K562 (cell line): ENCODE measurements around the gene BRINP2. TPM values are rescaled to one million over a fixed set of nuclear protein-coding genes. Genes with fewer than 3 reads are reported as not detected.

Experiments
- ATAC-seq: fragments of 200-7000 bp; cut with Tn5 transposase; 3 replicates; pipeline ENCODE4 v1.9.1; 2020; ENCODE audit warnings: moderate library complexity
- BruUV-seq: library from RNA; stranded (reverse); fragments of 400-500 nt; replicated peaks from 2 replicates; lab custom pipeline; 2021; lab: Mats Ljungman, UMichigan
- CTCF ChIA-PET: fragments of 300-600 bp; formaldehyde crosslinking; extraction: SDS; loops from one replicate; lab custom pipeline; 2021; ENCODE audit warnings: low intra/inter-chr PET ratio; lab: Yijun Ruan, JAX
- POLR2A ChIA-PET: fragments of 300-600, 350-650 bp; sonication (Branson Sonifier 250); formaldehyde crosslinking; extraction: SDS; loops from one replicate; lab custom pipeline; 2021; ENCODE audit warnings: antibody characterized with exemption, inconsistent platforms; lab: Yijun Ruan, JAX
- DNase-seq, 4 experiments: peaks; one replicate each; pipeline versions ENCODE4 v3.0.0 to v3.0.0-alpha.2; 2011 to 2018; ENCODE audit warnings: low spot score in 3 of 4, mixed read lengths in 3 of 4; ENCODE audit errors: extremely low read depth in 1 of 4
- FAIRE-seq: peaks from 2 replicates; lab custom pipeline; 2011; peaks lifted over from hg19 to GRCh38; lab: Jason Lieb, UNC
- H2AFZ ChIP-seq: 2 replicates; pipeline ENCODE4 v1.6.0; 2011; ENCODE audit warnings: low read depth, low read length, control low read depth, inconsistent platforms
- H3K27ac ChIP-seq: fragments of 200-600 bp; 3 replicates; pipeline ENCODE4 v1.8.0; 2011; ENCODE audit warnings: low read depth, mild to moderate bottlenecking, control low read depth, inconsistent platforms, low read length, moderate library complexity, mixed read lengths; ENCODE audit errors: extremely low read depth
- H3K27me3 ChIP-seq, 2 experiments: fragments of 300-600 bp in 1 of 2; 2 replicates in 1 of 2; 3 replicates in 1 of 2; pipeline versions ENCODE4 v1.6.0 to v1.8.0; 2011; ENCODE audit warnings: inconsistent platforms in 2 of 2, low read length in 2 of 2, mild to moderate bottlenecking in 1 of 2, mixed read lengths in 1 of 2, moderate library complexity in 1 of 2; ENCODE audit not compliant: control insufficient read depth in 2 of 2, insufficient read depth in 2 of 2
- H3K36me3 ChIP-seq: fragments of 300-600 bp; 3 replicates; pipeline ENCODE4 v1.8.0; 2011; ENCODE audit warnings: mild to moderate bottlenecking, low read length, inconsistent platforms; ENCODE audit not compliant: control insufficient read depth, insufficient read depth
- H3K4me1 ChIP-seq, 2 experiments: fragments of 200-600 bp in 1 of 2; replicated peaks in 1 of 2; 2 replicates in 1 of 2; 3 replicates in 1 of 2; pipeline versions ENCODE4 v1.5.1 to v1.8.0; 2011; ENCODE audit warnings: inconsistent platforms in 2 of 2, low read length in 2 of 2, mild to moderate bottlenecking in 1 of 2, mixed read lengths in 1 of 2, moderate library complexity in 1 of 2; ENCODE audit not compliant: control insufficient read depth in 2 of 2, insufficient read depth in 2 of 2
- H3K4me2 ChIP-seq: 2 replicates; pipeline ENCODE4 v1.6.1; 2011; ENCODE audit warnings: low read length, control low read depth, inconsistent platforms, mixed read lengths; ENCODE audit not compliant: insufficient read depth
- H3K4me3 ChIP-seq: fragments of 200-600 bp; sonication (generic), shearing (Covaris generic); 2 replicates; pipeline ENCODE4 v1.5.1; 2016; ENCODE audit warnings: control low read depth, inconsistent platforms
- H3K79me2 ChIP-seq: fragments of 200-600 bp; 3 replicates; pipeline ENCODE4 v1.8.0; 2011; ENCODE audit warnings: low read length, inconsistent platforms; ENCODE audit not compliant: control insufficient read depth, insufficient read depth
- H3K9ac ChIP-seq, 2 experiments: 2 replicates each; pipeline versions ENCODE4 v1.6.0 to v1.6.1; 2011; ENCODE audit warnings: low read depth in 2 of 2, low read length in 2 of 2, control low read depth in 1 of 2, inconsistent platforms in 1 of 2, mild to moderate bottlenecking in 1 of 2, mixed read lengths in 1 of 2; ENCODE audit not compliant: insufficient read depth in 1 of 2
- H3K9me1 ChIP-seq: one replicate; pipeline ENCODE4 v1.6.0; 2011; ENCODE audit warnings: inconsistent platforms, mild to moderate bottlenecking, low read length, moderate library complexity; ENCODE audit not compliant: control insufficient read depth, insufficient read depth
- H3K9me3 ChIP-seq: replicated peaks from 2 replicates; pipeline ENCODE4 v1.5.1; 2011; ENCODE audit warnings: low read depth, low read length, inconsistent platforms; ENCODE audit not compliant: control insufficient read depth, insufficient read depth
- H4K20me1 ChIP-seq: replicated peaks from 2 replicates; pipeline ENCODE4 v1.6.1; 2011; ENCODE audit warnings: low read length, inconsistent platforms, mixed read lengths; ENCODE audit not compliant: control insufficient read depth, insufficient read depth
- ARNT ChIP-seq, 2 experiments: fragments of 450-650 bp; IDR thresholded peaks; 2 replicates each; pipeline ENCODE4 v1.6.1; 2016; ENCODE audit warnings: mild to moderate bottlenecking in 1 of 2
- CHD1 ChIP-seq: fragments of 200-600 bp; sonication (generic); IDR thresholded peaks from one replicate; pipeline ENCODE4 v1.6.1; 2012; ENCODE audit warnings: mild to moderate bottlenecking, moderate library complexity, low read length, inconsistent platforms
- DDX20 ChIP-seq: fragments of 450-650 bp; IDR thresholded peaks from 2 replicates; pipeline ENCODE4 v1.6.1; 2016; ENCODE audit warnings: missing genetic modification characterization, low read depth, mild to moderate bottlenecking, missing compliant biosample characterization, moderate library complexity
- MCM5 ChIP-seq: fragments of 450-650 bp; IDR thresholded peaks from 2 replicates; pipeline ENCODE4 v1.6.1; 2016; ENCODE audit warnings: low read depth
- NBN ChIP-seq: fragments of 450-650 bp; IDR thresholded peaks from 2 replicates; pipeline ENCODE4 v1.6.1; 2016; ENCODE audit warnings: low read depth, mild to moderate bottlenecking
- NFXL1 ChIP-seq: fragments of 450-650 bp; formaldehyde crosslinking; IDR thresholded peaks from 2 replicates; pipeline ENCODE4 v1.4.0; 2021; ENCODE audit warnings: mild to moderate bottlenecking
- NR3C1 ChIP-seq: sonication (generic); formaldehyde crosslinking; IDR thresholded peaks from 2 replicates; pipeline ENCODE4 v1.8.1; 2022; ENCODE audit warnings: missing genetic modification reagents
- NUFIP1 ChIP-seq: fragments of 450-650 bp; IDR thresholded peaks from 2 replicates; pipeline ENCODE4 v1.6.1; 2018; ENCODE audit not compliant: partially characterized antibody
- SNRNP70 ChIP-seq: fragments of 200-400 bp; formaldehyde crosslinking; optimal IDR thresholded peaks from 2 replicates; pipeline ENCODE3; 2017; ENCODE audit warnings: low read depth, low read length
- SP1 ChIP-seq: sonication (generic); formaldehyde crosslinking; IDR thresholded peaks from 2 replicates; pipeline ENCODE4 v1.8.1; 2022; ENCODE audit warnings: mild to moderate bottlenecking, missing genetic modification reagents
- SRSF9 ChIP-seq: fragments of 200-400 bp; formaldehyde crosslinking; IDR thresholded peaks from 2 replicates; pipeline ENCODE4 v1.6.1; 2017; ENCODE audit warnings: low read depth, low read length, borderline replicate concordance
- ZBED1 ChIP-seq: IDR thresholded peaks from 2 replicates; pipeline ENCODE4 v1.6.1; 2014
- ZC3H4 ChIP-seq: sonication (generic); formaldehyde crosslinking; IDR thresholded peaks from 2 replicates; pipeline ENCODE4 v1.9.0; 2021; ENCODE audit warnings: missing genetic modification reagents, borderline replicate concordance
- ZNF133 ChIP-seq: fragments of 250-450 bp; sonication (Bioruptor Pico); IDR thresholded peaks from 2 replicates; pipeline ENCODE4 v1.4.0; 2020; ENCODE audit warnings: mild to moderate bottlenecking
- ZNF253 ChIP-seq: fragments of 250-450 bp; sonication (Bioruptor Pico); conservative IDR thresholded peaks from 2 replicates; pipeline ENCODE4 v1.6.1; 2021; ENCODE audit warnings: mild to moderate bottlenecking
- ZNF3 ChIP-seq: fragments of 250-450 bp; sonication (Bioruptor Pico); IDR thresholded peaks from 2 replicates; pipeline ENCODE4 v1.5.0; 2021; ENCODE audit warnings: mild to moderate bottlenecking, moderate library complexity
- ZNF436 ChIP-seq: fragments of 250-450, 450-650 bp; sonication (Bioruptor Pico); formaldehyde crosslinking; IDR thresholded peaks from 2 replicates; pipeline ENCODE4 v1.7.0; 2020; ENCODE audit warnings: mild to moderate bottlenecking
- ZNF445 ChIP-seq: fragments of 250-450 bp; sonication (Bioruptor Pico); IDR thresholded peaks from 2 replicates; pipeline ENCODE4 v1.4.0; 2020; ENCODE audit warnings: low read depth, mild to moderate bottlenecking, moderate library complexity
- ZNF644 ChIP-seq: fragments of 200-800 bp; sonication (Bioruptor generic); IDR thresholded peaks from 2 replicates; pipeline ENCODE4 v1.6.1; 2016; ENCODE audit warnings: low read depth, missing genetic modification characterization, missing compliant biosample characterization
- ZNF780A ChIP-seq: fragments of 250-450 bp; sonication (Bioruptor Pico); IDR thresholded peaks from 2 replicates; pipeline ENCODE4 v1.5.0; 2021; ENCODE audit warnings: mild to moderate bottlenecking
- ZSCAN32 ChIP-seq: fragments of 450-650 bp; formaldehyde crosslinking; IDR thresholded peaks from 2 replicates; pipeline ENCODE4 v1.4.0; 2020; ENCODE audit warnings: mild to moderate bottlenecking, moderate library complexity
- WGBS: fragments of 100-300 bp; shearing (Covaris generic); methylation state at CpG from one replicate; pipeline ENCODE4 v1.1.6; 2016; ENCODE audit warnings: low coverage, mixed read lengths; ENCODE audit not compliant: insufficient coverage; ENCODE audit errors: missing lambda C conversion rate; 5-methylcytosine and 5-hydroxymethylcytosine counted together
- in situ Hi-C: fragments of 300-500 bp; cut with MboI; formaldehyde crosslinking; loops from 4 replicates; pipeline ENCODE4 v1.15.0; 2018; ENCODE audit warnings: inconsistent platforms, mixed read lengths
- intact Hi-C: fragments of 100-400 bp; cut with micrococcal nuclease; formaldehyde crosslinking; loops from 2 replicates; pipeline ENCODE4 v1.14.2; 2022
- polyA plus RNA-seq, 8 experiments: library from polyadenylated mRNA; depleted of rRNA in 4 of 8; stranded (reverse) in 5 of 8; unstranded in 3 of 8; fragments of >200 nt; fragmentation: Nextera tagmentation in 2 of 8; fragmentation: Illumina TruSeq in 1 of 8; extraction: Ambion mirVana in 2 of 8; extraction: Trizol in 1 of 8; gene quantifications; 2 replicates each; pipeline versions ENCODE4 v1.2.1 to v1.2.3, GENCODE V29; 2011 to 2014; ENCODE audit warnings: inconsistent platforms in 1 of 8, missing spikeins in 1 of 8
- total RNA-seq, 7 experiments: library from RNA; depleted of rRNA in 6 of 7; stranded (reverse); fragments of >200 nt in 6 of 7; fragmentation: Illumina TruSeq in 2 of 7; extraction: Trizol in 2 of 7; gene quantifications; 2 replicates each; pipeline versions ENCODE4 v1.2.1 to v1.2.3, GENCODE V29; 2011 to 2021; ENCODE audit warnings: low replicate concordance in 1 of 7
- TF ChIP-seq, protein P1 (sequence below): sonication (generic); formaldehyde crosslinking; IDR thresholded peaks from 2 replicates; pipeline ENCODE4 v1.8.0; 2022; ENCODE audit warnings: mild to moderate bottlenecking, missing genetic modification reagents

The BRINP2 gene
- total and polyA plus RNA-seq, 9 of the 15 experiments (the other 6 are each of a cell fraction or from before 2014, with no cell fraction given): not detected

DNA sequence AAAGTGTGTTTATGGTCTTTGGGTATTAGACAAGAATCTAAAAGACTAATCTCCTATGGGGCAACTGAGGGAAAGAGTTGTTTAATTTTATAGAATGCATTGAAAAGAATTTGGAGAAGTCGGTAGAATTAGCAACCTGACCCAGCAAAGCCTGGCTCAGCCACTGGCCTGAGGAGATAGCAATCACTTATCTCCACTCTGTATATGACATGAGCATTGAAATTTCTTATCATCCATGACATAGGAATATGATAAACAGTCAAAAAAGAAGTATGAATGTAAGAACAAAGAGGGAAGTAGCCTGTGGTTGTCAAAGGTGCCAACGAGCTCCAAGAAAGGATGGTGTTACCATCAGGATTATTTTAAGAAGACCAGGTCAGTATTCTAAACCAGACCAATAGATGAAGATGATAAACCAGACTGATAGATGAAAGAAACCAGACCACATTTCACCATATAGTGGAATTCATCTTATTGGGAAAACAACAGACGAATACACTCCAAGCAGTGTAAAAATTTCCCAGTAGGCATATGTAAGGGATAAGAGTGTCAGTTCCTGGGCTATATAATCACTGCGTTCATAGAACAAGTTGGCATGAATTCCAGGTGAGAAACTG, 42.0 kb upstream of the BRINP2 start:
- no peak for FAIRE-seq
- in situ Hi-C loops: no loop called here

DNA sequence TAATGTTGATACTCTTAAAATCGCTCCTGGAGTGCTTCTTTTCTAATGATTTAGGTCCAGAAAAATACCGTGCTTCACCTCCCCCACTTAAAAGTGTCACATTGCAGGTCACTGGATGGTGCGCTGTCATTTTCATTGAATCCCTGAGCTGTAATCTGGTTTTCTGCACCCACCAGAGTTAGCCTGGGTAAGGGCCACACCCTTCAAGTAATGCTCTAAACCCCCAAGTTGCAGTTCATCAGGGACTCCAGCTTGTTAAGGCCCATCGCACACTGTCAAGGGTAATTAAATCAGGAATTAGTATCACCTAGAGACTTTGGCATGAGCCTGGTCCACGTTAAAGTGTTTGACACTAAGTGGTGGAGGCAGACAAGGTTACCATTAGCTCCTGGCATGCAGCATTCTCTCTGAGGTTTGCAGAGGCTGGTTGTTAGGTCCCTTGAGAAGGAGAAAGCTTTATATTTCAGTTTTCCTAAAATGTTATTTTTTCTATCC, 40.3 kb upstream of the BRINP2 start:
- FAIRE-seq: no peak
- BruUV-seq: no TSS peak
- H4K20me1 ChIP-seq: no peaks in the 10 kb centered on the region
- 0% methylated on average over 5 of the region's 5 CpGs for WGBS
- H3K9ac ChIP-seq: no peak overlapping the region
- intact Hi-C loops: no loop called here
- H3K4me2 ChIP-seq: no peak overlapping the region
- no peak overlapping the region for H3K4me3 ChIP-seq
- H3K36me3 ChIP-seq: no peaks in the 10 kb centered on the region
- no peaks in the 10 kb centered on the region for H3K79me2 ChIP-seq
- no peaks in the 10 kb centered on the region for H3K9me1 ChIP-seq
- in situ Hi-C loops: no loop called here
- no peak overlapping the region for H2AFZ ChIP-seq
- H3K9me3 ChIP-seq: no peaks in the 10 kb centered on the region
- H3K27ac ChIP-seq: no peak overlapping the region
- CTCF ChIA-PET: no interaction called here
- no peak for DNase-seq
- ATAC-seq: no peak
- POLR2A ChIA-PET: no interaction called here
- H3K4me1 ChIP-seq: no peaks in the 10 kb centered on the region
- H3K27me3 ChIP-seq: no peaks in the 10 kb centered on the region
- TF ChIP-seq ZNF253 (CRISPR knock-in tag) (no peak), ZBED1 (no peak), ZNF780A (CRISPR knock-in tag) (no peak), MCM5 (no peak), SNRNP70 (no peak), CHD1 (no peak), DDX20 (no peak), ZSCAN32 (CRISPR knock-in tag) (no peak), ARNT (IDR thresholded peaks at IDR 0.05) (no peak), NFXL1 (CRISPR knock-in tag) (no peak), NUFIP1 (no peak), ZNF436 (no peak), NBN (no peak), SRSF9 (no peak), NR3C1 (CRISPR knock-in tag) (no peak)
- TF ChIP-seq, protein P1, sequence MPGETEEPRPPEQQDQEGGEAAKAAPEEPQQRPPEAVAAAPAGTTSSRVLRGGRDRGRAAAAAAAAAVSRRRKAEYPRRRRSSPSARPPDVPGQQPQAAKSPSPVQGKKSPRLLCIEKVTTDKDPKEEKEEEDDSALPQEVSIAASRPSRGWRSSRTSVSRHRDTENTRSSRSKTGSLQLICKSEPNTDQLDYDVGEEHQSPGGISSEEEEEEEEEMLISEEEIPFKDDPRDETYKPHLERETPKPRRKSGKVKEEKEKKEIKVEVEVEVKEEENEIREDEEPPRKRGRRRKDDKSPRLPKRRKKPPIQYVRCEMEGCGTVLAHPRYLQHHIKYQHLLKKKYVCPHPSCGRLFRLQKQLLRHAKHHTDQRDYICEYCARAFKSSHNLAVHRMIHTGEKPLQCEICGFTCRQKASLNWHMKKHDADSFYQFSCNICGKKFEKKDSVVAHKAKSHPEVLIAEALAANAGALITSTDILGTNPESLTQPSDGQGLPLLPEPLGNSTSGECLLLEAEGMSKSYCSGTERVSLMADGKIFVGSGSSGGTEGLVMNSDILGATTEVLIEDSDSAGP (CRISPR knock-in tag): no peak

More for the DNA sequence above, 42.0 kb upstream of the BRINP2 start:
- no peaks in the 10 kb centered on the region for H3K79me2 ChIP-seq
- H3K9ac ChIP-seq: no peak overlapping the region
- 2% methylated on average over 4 of the region's 4 CpGs for WGBS
- H3K27ac ChIP-seq: no peak overlapping the region
- intact Hi-C loops: no loop called here
- BruUV-seq: no TSS peak
- DNase-seq: no peak
- no peaks in the 10 kb centered on the region for H3K36me3 ChIP-seq
- no peak overlapping the region for H2AFZ ChIP-seq
- POLR2A ChIA-PET: no interaction called here
- no peaks in the 10 kb centered on the region for H3K9me3 ChIP-seq
- no peak overlapping the region for H3K4me2 ChIP-seq
- H3K9me1 ChIP-seq: no peaks in the 10 kb centered on the region
- no peaks in the 10 kb centered on the region for H3K4me1 ChIP-seq
- no peak overlapping the region for H3K4me3 ChIP-seq
- no peak for ATAC-seq
- TF ChIP-seq SP1: no peak
- TF ChIP-seq ZNF445 (CRISPR knock-in tag): no peak
- TF ChIP-seq ZNF644 (tag): no peak
- TF ChIP-seq ZNF133 (CRISPR knock-in tag): no peak
- no peak for TF ChIP-seq ZNF3 (CRISPR knock-in tag)
- TF ChIP-seq ZC3H4 (CRISPR knock-in tag): no peak
- H3K27me3 ChIP-seq: no peaks in the 10 kb centered on the region
- CTCF ChIA-PET: no interaction called here
- H4K20me1 ChIP-seq: no peaks in the 10 kb centered on the region
